Activated CD8-positive, alpha-beta memory T cell treated with anti-CD3 and anti-CD28 coated beads for 4 hours (primary cell): Measurements from ENCODE around the gene NTRK2.

Source experiments
- DNase-seq, 2 donors: peaks; one replicate each; pipeline ENCODE4 v3.0.0-alpha.2; 2020; ENCODE audit warnings: low read depth in 2 of 2

The NTRK2 gene

GRCh38 chr9:84669288-84670137 lies at the start of gene NTRK2:
TSS of gene NTRK2 (plus strand) at chr9:84669729. CDS start at chr9:84670749, 1,020 bp downstream.
- no peak for DNase-seq

GRCh38 chr9:84620338-84620737 lies 49.2 kb upstream of the NTRK2 start:
- no peak for DNase-seq

GRCh38 chr9:84621811-84622210 lies 47.7 kb upstream of the NTRK2 start:
- DNase-seq = no peak

GRCh38 chr9:84622981-84623380 lies 46.5 kb upstream of the NTRK2 start:
- DNase-seq = no peak

- no peak for DNase-seq
Observed at GRCh38 chr9:84636436-84636835, 33.1 kb upstream of the NTRK2 start.

- DNase-seq = no peak
Observed at GRCh38 chr9:84642553-84643141, 26.9 kb upstream of the NTRK2 start.

- DNase-seq = no peak
Observed at GRCh38 chr9:84647699-84648098, 21.8 kb upstream of the NTRK2 start.

- DNase-seq = no peak
Observed at GRCh38 chr9:84652496-84653120, 16.9 kb upstream of the NTRK2 start.

- DNase-seq = no peak
Observed at GRCh38 chr9:84655447-84655846, 14.1 kb upstream of the NTRK2 start.

- DNase-seq = no peak
Observed at GRCh38 chr9:84659313-84659712, 10.2 kb upstream of the NTRK2 start.

- no peak for DNase-seq
Observed at GRCh38 chr9:84659773-84660172, 9.8 kb upstream of the NTRK2 start.

- DNase-seq = no peak
Observed at GRCh38 chr9:84667571-84668195, 1.8 kb upstream of the NTRK2 start.

- DNase-seq = no peak
Observed at GRCh38 chr9:84668196-84669012, 1.1 kb upstream of the NTRK2 start.

GRCh38 chr9:84669013-84669287 lies 579 bp upstream of the NTRK2 start:
- DNase-seq = no peak

- no peak for DNase-seq
Observed at GRCh38 chr9:84670138-84671041, 861 bp downstream of the NTRK2 start.

GRCh38 chr9:84671586-84672521 lies 2.3 kb downstream of the NTRK2 start:
- no peak for DNase-seq

- no peak for DNase-seq
Observed at GRCh38 chr9:84673806-84674205, 4.3 kb downstream of the NTRK2 start.

GRCh38 chr9:84677080-84677479 lies 7.6 kb downstream of the NTRK2 start:
- DNase-seq = no peak

GRCh38 chr9:84679571-84679970 lies 10.0 kb downstream of the NTRK2 start:
- DNase-seq = no peak
